GM12892 (cell line): ENCODE data around the gene DHRS4L2.
"Not testable (repeated sequence)": the region's sequence is repeated elsewhere in the genome, so short reads cannot be mapped to it uniquely, and the experiment has no call there.

Experiments
- POLR2A ChIP-seq: IDR thresholded peaks from 2 replicates; pipeline ENCODE4 v1.6.1; 2011; ENCODE audit warnings: low read depth, low read length, control low read depth
- POLR2AphosphoS5 ChIP-seq: IDR thresholded peaks from 2 replicates; pipeline ENCODE4 v1.6.1; 2011; ENCODE audit warnings: low read depth, low read length, control low read depth
- TAF1 ChIP-seq: IDR thresholded peaks from 2 replicates; pipeline ENCODE4 v1.6.1; 2011; ENCODE audit warnings: low read depth, mild to moderate bottlenecking, control low read depth, low read length, borderline replicate concordance

DNA sequence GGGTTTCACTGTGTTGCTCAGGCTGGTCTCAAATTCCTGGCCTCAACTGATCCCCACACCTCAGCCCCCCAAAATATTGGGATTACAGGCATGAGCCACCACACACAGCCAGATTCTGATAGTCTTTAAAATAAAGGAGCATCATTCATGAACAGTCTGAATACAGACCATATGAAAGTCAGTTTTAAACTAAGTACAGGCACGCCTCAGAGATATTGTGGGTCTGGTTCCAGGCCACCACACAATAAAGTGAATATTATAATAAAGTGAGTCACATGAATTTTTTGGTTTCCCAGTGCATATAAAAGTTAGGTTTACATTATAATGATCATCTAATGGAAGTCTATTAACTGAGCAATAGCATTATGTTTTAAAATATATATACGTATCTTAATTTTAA lies 8.1 kb downstream of the DHRS4L2 start:
- TF ChIP-seq POLR2A, POLR2AphosphoS5, TAF1: not testable (repeated sequence)
